Small intestine (tissue), 7 donors: ENCODE data around the gene ECI2. TPM values are rescaled to one million over a fixed set of nuclear protein-coding genes. Genes with fewer than 3 reads are reported as not detected.
A peak's percentile ranks its signal among the peaks of the same experiment; 100 is the strongest.

Experiments
- DNase-seq, 2 donors: peaks; one replicate each; pipeline versions ENCODE4 v3.0.0 to v3.0.0-alpha.2; 2013
- FAIRE-seq: peaks from 2 replicates; lab custom pipeline; 2012; peaks lifted over from hg19 to GRCh38; lab: Jason Lieb, UNC
- H3K27ac ChIP-seq, 3 donors: one replicate each; pipeline ENCODE4 v1.5.1; 2013; ENCODE audit warnings: low read length in 2 of 3, mild to moderate bottlenecking in 2 of 3, control low read depth in 1 of 3, inconsistent platforms in 1 of 3, low read depth in 1 of 3, moderate library complexity in 1 of 3
- H3K27me3 ChIP-seq, 3 donors: one replicate each; pipeline ENCODE4 v1.6.1; 2013; ENCODE audit warnings: low read length in 3 of 3, inconsistent platforms in 1 of 3; ENCODE audit not compliant: control insufficient read depth in 3 of 3, insufficient read depth in 3 of 3
- H3K36me3 ChIP-seq, 3 donors: one replicate each; pipeline ENCODE4 v1.6.1; 2013; ENCODE audit warnings: low read length in 3 of 3, inconsistent platforms in 1 of 3, low read depth in 1 of 3, mild to moderate bottlenecking in 1 of 3, moderate library complexity in 1 of 3; ENCODE audit not compliant: control insufficient read depth in 3 of 3, insufficient read depth in 2 of 3
- H3K4me1 ChIP-seq, 3 donors: one replicate each; pipeline ENCODE4 v1.6.1; 2013; ENCODE audit warnings: low read length in 2 of 3, inconsistent platforms in 1 of 3, low read depth in 1 of 3, mild to moderate bottlenecking in 1 of 3, moderate library complexity in 1 of 3; ENCODE audit not compliant: control insufficient read depth in 3 of 3, insufficient read depth in 2 of 3
- H3K4me3 ChIP-seq, 3 donors: one replicate each; pipeline ENCODE4 v1.5.1; 2013; ENCODE audit warnings: low read length in 3 of 3, control low read depth in 1 of 3, inconsistent platforms in 1 of 3, low read depth in 1 of 3, mild to moderate bottlenecking in 1 of 3, moderate library complexity in 1 of 3
- H3K9me3 ChIP-seq, 2 donors: one replicate each; pipeline ENCODE4 v1.6.1; 2013; ENCODE audit warnings: low read depth in 1 of 2, low read length in 1 of 2; ENCODE audit not compliant: control insufficient read depth in 2 of 2, insufficient read depth in 1 of 2
- WGBS, 3 donors: extraction: QIAGEN DNeasy Blood & Tissue Kit; methylation state at CpG; one replicate each; pipeline ENCODE4 v1.1.7; 2013; 5-methylcytosine and 5-hydroxymethylcytosine counted together
- polyA plus RNA-seq, 4 donors: library from polyadenylated mRNA; stranded (reverse) in 3 of 4; unstranded in 1 of 4; fragments of 200-250 nt in 3 of 4; fragments of 120-200 nt in 1 of 4; gene quantifications; one replicate each; pipeline versions ENCODE4 v1.2.1 to v1.2.3, GENCODE V29; 2013
- donor health status: healthy with polysubstance abuse.
- donor health status: control.
- donor health status: control.
- donor health status: Bipolar disorder and iron deficiency.
- donor health status: healthy.

Gene ECI2
- polyA plus RNA-seq, 4 donors: 64.3 to 94.8 (median 73.5) TPM

DNA sequence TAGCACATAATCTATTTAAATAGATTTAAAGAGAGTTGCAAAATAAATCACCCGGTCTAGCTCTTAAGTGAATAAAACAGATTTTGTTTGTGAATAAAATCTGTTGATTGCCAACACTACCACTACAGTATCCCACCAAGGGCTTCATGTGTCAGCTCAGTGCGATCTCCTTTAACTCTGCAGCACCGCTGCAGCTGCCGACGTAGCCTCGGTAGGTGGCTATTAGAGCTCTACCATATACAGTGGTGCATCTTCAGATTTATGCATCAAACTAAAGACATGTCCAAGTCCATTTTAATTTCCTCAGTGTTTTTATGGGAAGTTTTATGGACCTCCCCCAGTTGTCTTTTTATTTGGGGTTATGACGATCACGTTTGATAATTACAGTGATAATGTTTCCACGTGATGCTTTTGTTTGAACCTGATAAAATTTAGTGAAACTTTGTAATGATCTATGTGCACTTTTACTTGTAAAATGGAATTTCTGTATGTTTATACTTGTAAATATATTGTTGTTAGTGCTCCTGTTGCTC lies 26.7 kb downstream of the ECI2 start:
- peaks cover 0 to 10% (median 3%) of the 10 kb centered on the region in 3 donors for H3K4me1 ChIP-seq
- WGBS, 3 donors: 70 to 79% (median 74%) methylated on average over 9 of the region's 9 CpGs
- H3K4me3 ChIP-seq: no peak overlapping the region
- H3K27me3 ChIP-seq: no peaks in the 10 kb centered on the region
- no peak for FAIRE-seq
- peaks cover 0 to 7% of the 10 kb centered on the region in 2 donors for H3K9me3 ChIP-seq
- H3K27ac ChIP-seq: no peak overlapping the region
- no peak for DNase-seq
- no peaks in the 10 kb centered on the region for H3K36me3 ChIP-seq

DNA sequence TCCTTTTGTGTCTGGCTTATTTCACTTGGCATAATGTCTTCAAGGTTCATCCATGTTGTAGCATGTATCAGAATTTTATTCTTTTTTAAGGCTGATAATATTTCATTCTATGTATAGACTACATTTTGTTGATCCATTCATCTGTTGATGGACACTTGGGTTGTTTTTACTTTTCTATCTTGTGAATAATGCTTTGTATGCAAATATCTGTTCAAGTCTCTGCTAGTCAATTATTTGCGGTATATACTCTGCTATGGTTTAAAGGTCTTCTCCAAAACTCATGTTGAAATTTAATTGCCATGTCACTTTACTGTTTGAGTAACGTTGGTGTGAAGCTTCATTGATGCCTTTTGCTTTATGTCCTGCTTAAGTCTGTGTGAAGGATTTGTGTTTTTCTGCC lies 27.5 kb downstream of the ECI2 start:
- 27 to 52% (median 37%) methylated on average over 2 of the region's 2 CpGs for WGBS, 3 donors
- H3K4me3 ChIP-seq: no peak overlapping the region
- peaks cover 0 to 15% (median 3%) of the 10 kb centered on the region in 3 donors for H3K4me1 ChIP-seq
- no peak overlapping the region for H3K27ac ChIP-seq
- FAIRE-seq: no peak
- H3K27me3 ChIP-seq: no peaks in the 10 kb centered on the region
- peaks cover 0 to 2% of the 10 kb centered on the region in 2 donors for H3K9me3 ChIP-seq
- peak in 1 of 2 donors; percentile 19 for DNase-seq
- no peaks in the 10 kb centered on the region for H3K36me3 ChIP-seq

DNA sequence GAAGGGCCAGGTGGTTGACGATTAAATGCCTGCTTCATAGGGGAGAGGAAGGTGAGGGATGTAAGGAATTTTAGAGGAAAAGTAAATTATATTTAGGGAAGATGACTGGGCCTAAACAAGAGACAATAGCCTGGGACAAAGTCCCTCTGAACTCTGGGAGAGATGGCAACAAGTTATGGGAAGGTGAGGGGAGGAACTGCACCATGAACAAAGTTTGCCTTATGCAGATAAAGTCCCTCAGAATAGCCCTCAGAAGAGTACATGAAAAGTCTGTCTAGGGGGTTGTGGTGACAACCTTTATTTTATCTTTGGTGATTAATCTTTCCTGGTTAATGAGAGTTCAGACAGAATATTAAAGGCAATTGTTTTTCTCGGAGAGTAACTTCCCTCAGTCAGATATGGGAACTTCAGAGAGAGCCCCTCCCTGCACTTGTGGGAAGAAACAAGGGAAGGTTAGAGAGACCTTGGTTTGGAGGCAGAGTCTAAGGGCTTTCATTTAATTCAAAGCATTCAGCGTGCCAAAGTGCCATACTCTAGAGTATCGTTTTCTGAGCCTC lies 29.3 kb downstream of the ECI2 start:
- Histone ChIP-seq H3K27ac (no peak overlapping the region), H3K27me3 (no peaks in the 10 kb centered on the region), H3K4me1 (peaks cover 0 to 18% (median 3%) of the 10 kb centered on the region in 3 donors), H3K36me3 (no peaks in the 10 kb centered on the region), H3K4me3 (no peak overlapping the region), H3K9me3 (no peaks in the 10 kb centered on the region)
- DNase-seq (peak in 1 of 2 donors; percentile 28), FAIRE-seq (no peak)
- WGBS, 3 donors: 46 to 68% (median 51%) methylated on average over 4 of the region's 4 CpGs

DNA sequence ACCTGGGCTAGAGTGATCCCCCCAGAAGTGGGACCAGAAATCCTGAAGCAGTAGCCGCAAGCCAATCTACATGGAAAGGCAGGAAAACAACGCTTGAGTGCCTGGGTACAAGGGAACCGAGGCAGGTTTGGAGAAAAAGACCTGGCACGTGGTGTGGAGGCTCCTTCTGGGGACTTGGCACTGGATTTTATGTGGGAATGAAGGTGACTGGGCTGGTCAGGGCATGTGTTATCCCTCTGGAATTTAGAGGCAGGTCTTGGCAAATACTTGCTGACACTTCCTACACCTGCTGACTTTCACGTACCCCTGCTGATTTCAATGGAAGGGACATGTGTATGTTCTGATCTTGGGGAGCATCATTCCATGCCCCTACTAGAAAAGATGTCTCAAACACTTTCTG lies 31.4 kb downstream of the ECI2 start:
- FAIRE-seq: no peak
- Histone ChIP-seq H3K27ac (no peak overlapping the region), H3K36me3 (no peaks in the 10 kb centered on the region), H3K4me3 (no peak overlapping the region), H3K4me1 (peaks cover 0 to 11% (median 3%) of the 10 kb centered on the region in 3 donors), H3K27me3 (no peaks in the 10 kb centered on the region), H3K9me3 (no peaks in the 10 kb centered on the region)
- DNase-seq: no peak
- WGBS, 3 donors: 64 to 81% (median 68%) methylated on average over 5 of the region's 5 CpGs

DNA sequence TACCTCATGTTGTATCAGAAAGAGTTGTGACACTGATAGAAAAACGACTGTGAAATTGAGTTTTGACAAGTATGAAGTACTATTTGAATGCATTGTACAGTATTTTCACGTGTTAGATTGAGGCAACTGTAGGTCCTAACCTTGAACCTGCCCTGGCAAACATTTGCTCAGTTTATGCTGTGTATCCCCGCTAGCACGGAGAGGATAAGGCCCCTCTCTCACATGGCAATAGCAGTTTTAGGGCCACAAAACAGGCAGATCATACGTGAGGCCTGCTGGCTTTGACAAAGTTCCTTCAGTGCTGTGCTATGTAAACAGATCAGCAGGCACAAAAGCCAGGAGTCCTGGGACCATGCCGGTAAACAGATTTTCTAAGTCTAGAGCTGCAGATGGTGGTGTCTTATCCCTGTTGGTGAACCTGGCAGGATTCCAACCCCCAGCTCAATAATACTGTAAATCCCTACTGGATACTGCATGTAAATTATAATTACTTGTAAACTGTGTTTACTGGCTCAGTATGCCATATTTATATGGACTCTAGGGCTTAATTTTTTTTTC lies 32.6 kb downstream of the ECI2 start:
- DNase-seq (peak in 1 of 2 donors; percentile 37), FAIRE-seq (no peak)
- Histone ChIP-seq H3K27me3 (no peaks in the 10 kb centered on the region), H3K4me1 (peaks cover 0 to 8% (median 0%) of the 10 kb centered on the region in 3 donors), H3K9me3 (no peaks in the 10 kb centered on the region), H3K4me3 (no peak overlapping the region), H3K36me3 (no peaks in the 10 kb centered on the region), H3K27ac (peak overlapping the region in 1 of 3 donors; percentile 32)
- 20 to 47% (median 35%) methylated on average over 6 of the region's 6 CpGs for WGBS, 3 donors

DNA sequence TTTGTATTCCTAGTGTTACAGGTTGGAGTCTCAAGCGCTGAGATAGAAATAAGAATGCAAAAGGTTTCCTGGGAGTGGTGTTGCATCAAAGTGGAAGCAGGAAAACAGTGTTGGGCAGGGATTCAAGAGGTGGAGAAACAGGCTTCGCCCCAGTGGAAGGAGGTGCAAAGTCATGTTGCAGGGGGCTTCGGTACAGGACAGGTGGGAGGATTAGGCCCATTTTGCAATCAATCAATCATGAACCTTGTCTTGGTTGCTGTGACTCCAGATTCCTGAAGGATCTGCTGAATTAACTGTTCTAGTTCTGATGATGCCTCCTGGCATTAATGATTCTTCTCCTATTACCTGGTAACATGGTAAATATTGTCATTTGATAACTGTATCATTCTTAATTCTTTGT lies 34.1 kb downstream of the ECI2 start:
- Histone ChIP-seq H3K4me1 (peaks cover 0 to 8% (median 0%) of the 10 kb centered on the region in 3 donors), H3K4me3 (no peak overlapping the region), H3K9me3 (no peaks in the 10 kb centered on the region), H3K36me3 (no peaks in the 10 kb centered on the region), H3K27me3 (no peaks in the 10 kb centered on the region), H3K27ac (no peak overlapping the region)
- WGBS, 3 donors: 57 to 89% (median 73%) methylated on average over 3 of the region's 3 CpGs
- DNase-seq (no peak), FAIRE-seq (no peak)

DNA sequence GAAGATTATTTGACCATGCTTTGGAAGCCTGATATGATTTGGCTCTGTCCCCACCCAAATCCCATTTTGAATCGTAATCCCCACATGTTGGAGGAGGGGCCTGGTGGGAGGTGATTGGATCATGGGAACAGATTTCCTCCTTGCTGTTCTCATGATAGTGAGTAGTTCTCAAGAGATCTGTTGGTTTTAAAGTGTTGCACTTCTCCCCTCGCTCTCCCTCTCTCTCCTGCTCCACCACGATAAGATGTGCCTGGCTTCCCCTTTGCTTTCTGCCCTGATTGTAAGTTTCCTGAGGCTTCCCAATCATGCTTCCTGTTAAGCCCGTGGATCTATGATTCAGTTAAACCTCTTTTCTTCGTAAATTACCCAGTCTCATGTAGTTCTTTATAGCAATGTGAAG lies 34.7 kb downstream of the ECI2 start:
- DNase-seq (no peak), FAIRE-seq (no peak)
- Histone ChIP-seq H3K4me1 (peaks cover 0 to 8% (median 0%) of the 10 kb centered on the region in 3 donors), H3K27ac (no peak overlapping the region), H3K9me3 (no peaks in the 10 kb centered on the region), H3K4me3 (no peak overlapping the region), H3K27me3 (no peaks in the 10 kb centered on the region), H3K36me3 (no peaks in the 10 kb centered on the region)
- 78 to 87% (median 79%) methylated on average over 5 of the region's 5 CpGs for WGBS, 3 donors

DNA sequence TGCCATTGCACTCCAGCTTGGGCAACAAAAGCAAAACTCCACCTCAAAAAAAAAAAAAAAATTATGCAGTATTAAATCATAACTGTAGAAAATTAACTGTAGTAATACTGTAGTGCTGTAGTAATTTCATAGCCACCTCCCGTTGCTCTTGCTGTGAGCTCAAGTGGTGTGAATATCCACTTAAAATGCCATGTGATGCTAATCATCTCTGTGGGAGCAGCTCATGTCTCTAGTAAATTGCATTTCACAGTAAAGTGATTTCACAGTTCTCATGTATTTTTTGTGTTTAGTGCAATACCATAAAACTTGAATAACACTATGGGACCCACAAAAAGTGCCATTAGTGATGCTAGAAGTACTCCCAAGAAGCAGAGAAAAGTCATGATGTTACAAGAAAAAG lies 42.1 kb downstream of the ECI2 start:
- H3K4me3 ChIP-seq: no peak overlapping the region
- H3K9me3 ChIP-seq: peaks cover 0 to 6% of the 10 kb centered on the region in 2 donors

More for the DNA sequence above, 42.1 kb downstream of the ECI2 start:
- 73 to 92% (median 82%) methylated on average over 1 of the region's 1 CpG for WGBS, 3 donors
- DNase-seq (no peak), FAIRE-seq (no peak)
- Histone ChIP-seq H3K27ac (no peak overlapping the region), H3K4me1 (peaks cover 0 to 17% (median 0%) of the 10 kb centered on the region in 3 donors), H3K36me3 (no peaks in the 10 kb centered on the region), H3K27me3 (no peaks in the 10 kb centered on the region)
